HEK293 (cell line): Measurements from ENCODE around the gene CD109.
A peak's percentile ranks its signal among the peaks of the same experiment; 100 is the strongest.

Source experiments
- BCL6B ChIP-seq: fragments of 450-650 bp; formaldehyde crosslinking; IDR thresholded peaks from 2 replicates; pipeline ENCODE4 v1.5.1; 2017; ENCODE audit warnings: missing biosample characterization, missing genetic modification characterization
- CTCF ChIP-seq: fragments of 450-650 bp; formaldehyde crosslinking; IDR thresholded peaks from 2 replicates; pipeline ENCODE4 v1.5.1; 2016; ENCODE audit warnings: missing biosample characterization, missing genetic modification characterization
- FEZF1 ChIP-seq: fragments of 450-650 bp; formaldehyde crosslinking; IDR thresholded peaks from 2 replicates; pipeline ENCODE4 v1.5.1; 2016; ENCODE audit warnings: missing biosample characterization, missing genetic modification characterization
- GLIS1 ChIP-seq: fragments of 450-650 bp; formaldehyde crosslinking; IDR thresholded peaks from 2 replicates; pipeline ENCODE4 v1.5.1; 2016; ENCODE audit warnings: missing biosample characterization, missing genetic modification characterization
- IKZF3 ChIP-seq: fragments of 450-650 bp; IDR thresholded peaks from 2 replicates; pipeline ENCODE4 v1.5.0; 2018; ENCODE audit warnings: missing biosample characterization, mild to moderate bottlenecking, missing genetic modification characterization, moderate library complexity
- KLF16 ChIP-seq: fragments of 450-650 bp; formaldehyde crosslinking; IDR thresholded peaks from 2 replicates; pipeline ENCODE4 v1.5.1; 2017; ENCODE audit warnings: missing biosample characterization, missing genetic modification characterization
- PRDM4 ChIP-seq: fragments of 450-650 bp; formaldehyde crosslinking; IDR thresholded peaks from 2 replicates; pipeline ENCODE4 v1.5.1; 2017; ENCODE audit warnings: missing biosample characterization, missing genetic modification characterization
- TCF7L2 ChIP-seq: IDR thresholded peaks from 2 replicates; pipeline ENCODE4 v1.6.1; 2011; ENCODE audit warnings: low read depth, mild to moderate bottlenecking, inconsistent platforms, low read length, moderate library complexity, borderline replicate concordance
- ZBTB8A ChIP-seq: fragments of 450-650 bp; formaldehyde crosslinking; IDR thresholded peaks from 2 replicates; pipeline ENCODE4 v1.5.1; 2016; ENCODE audit warnings: missing biosample characterization, missing genetic modification characterization
- ZFP37 ChIP-seq: fragments of 450-650 bp; formaldehyde crosslinking; IDR thresholded peaks from 2 replicates; pipeline ENCODE4 v1.5.1; 2016; ENCODE audit warnings: missing biosample characterization, missing genetic modification characterization
- ZFP69B ChIP-seq: fragments of 450-650 bp; formaldehyde crosslinking; IDR thresholded peaks from 2 replicates; pipeline ENCODE4 v1.5.1; 2016; ENCODE audit warnings: missing biosample characterization, missing genetic modification characterization
- ZNF10 ChIP-seq: fragments of 450-650 bp; formaldehyde crosslinking; IDR thresholded peaks from 2 replicates; pipeline ENCODE4 v1.5.1; 2017; ENCODE audit warnings: missing biosample characterization, missing genetic modification characterization
- ZNF157 ChIP-seq: fragments of 450-650 bp; formaldehyde crosslinking; IDR thresholded peaks from 2 replicates; pipeline ENCODE4 v1.5.1; 2016; ENCODE audit warnings: missing biosample characterization, missing genetic modification characterization
- ZNF239 ChIP-seq: fragments of 450-650 bp; formaldehyde crosslinking; IDR thresholded peaks from 2 replicates; pipeline ENCODE4 v1.5.1; 2016; ENCODE audit warnings: missing biosample characterization, missing genetic modification characterization
- ZNF398 ChIP-seq: fragments of 450-650 bp; formaldehyde crosslinking; IDR thresholded peaks from 2 replicates; pipeline ENCODE4 v1.5.1; 2017; ENCODE audit warnings: missing biosample characterization, missing genetic modification characterization
- ZNF433 ChIP-seq: fragments of 450-650 bp; formaldehyde crosslinking; IDR thresholded peaks from 2 replicates; pipeline ENCODE4 v1.5.1; 2016; ENCODE audit warnings: missing biosample characterization, missing genetic modification characterization, low read depth
- ZNF514 ChIP-seq: fragments of 450-650 bp; formaldehyde crosslinking; IDR thresholded peaks from 2 replicates; pipeline ENCODE4 v1.5.1; 2016; ENCODE audit warnings: missing biosample characterization, missing genetic modification characterization
- ZNF518A ChIP-seq: fragments of 450-650 bp; formaldehyde crosslinking; conservative IDR thresholded peaks from 2 replicates; pipeline ENCODE4 v1.5.1; 2016; ENCODE audit warnings: low read depth, missing biosample characterization, missing genetic modification characterization
- ZNF549 ChIP-seq: fragments of 450-650 bp; IDR thresholded peaks from 2 replicates; pipeline ENCODE4 v1.5.1; 2018; ENCODE audit warnings: missing biosample characterization, missing genetic modification characterization, mild to moderate bottlenecking, inconsistent platforms, moderate library complexity
- ZNF561 ChIP-seq: fragments of 450-650 bp; IDR thresholded peaks from 2 replicates; pipeline ENCODE4 v1.5.1; 2018; ENCODE audit warnings: missing biosample characterization, missing genetic modification characterization, borderline replicate concordance
- ZNF645 ChIP-seq: fragments of 450-650 bp; formaldehyde crosslinking; IDR thresholded peaks from 2 replicates; pipeline ENCODE4; 2016; ENCODE audit warnings: missing biosample characterization, missing genetic modification characterization
- ZNF660 ChIP-seq: fragments of 450-650 bp; IDR thresholded peaks from 2 replicates; pipeline ENCODE4 v1.5.1; 2018; ENCODE audit warnings: missing biosample characterization, mild to moderate bottlenecking, missing genetic modification characterization
- ZNF792 ChIP-seq: fragments of 450-650 bp; formaldehyde crosslinking; IDR thresholded peaks from 2 replicates; pipeline ENCODE4 v1.5.1; 2016; ENCODE audit warnings: missing biosample characterization, missing genetic modification characterization
- ZNF843 ChIP-seq: fragments of 450-650 bp; formaldehyde crosslinking; IDR thresholded peaks from 2 replicates; pipeline ENCODE4 v1.5.1; 2016; ENCODE audit warnings: missing biosample characterization, missing genetic modification characterization

CD109 gene

GRCh38 chr6:73653571-73654424 lies 42.2 kb upstream of the CD109 start, which contains the start of gene SLC17A5 (continued):
- peak; percentile 92 for TF ChIP-seq ZNF398 (tag by site-specific recombination)
- TF ChIP-seq IKZF3 (tag by site-specific recombination): peak; percentile 95
- peak; percentile 81 for TF ChIP-seq ZNF660
- TF ChIP-seq ZNF10 (tag by site-specific recombination): no peak
- no peak for TF ChIP-seq ZNF549 (tag by site-specific recombination)
- no peak for TF ChIP-seq CTCF (tag by site-specific recombination)
- TF ChIP-seq ZFP69B: peak; percentile 59; the same call in 1 of the 2 replicates
- no peak for TF ChIP-seq ZNF433
- no peak for TF ChIP-seq BCL6B (tag by site-specific recombination)
- TF ChIP-seq ZNF518A (tag by site-specific recombination): no peak; the same call in 1 of the 2 replicates
- peak; percentile 76 for TF ChIP-seq ZBTB8A (tag by site-specific recombination)
- TF ChIP-seq ZNF645 (tag by site-specific recombination): no peak
- TF ChIP-seq GLIS1 (tag by site-specific recombination): no peak
- no peak for TF ChIP-seq PRDM4 (tag by site-specific recombination)
- no peak for TF ChIP-seq TCF7L2
- peak; percentile 64; the same call in 1 of the 2 replicates for TF ChIP-seq ZFP37
- TF ChIP-seq FEZF1 (tag by site-specific recombination): no peak
- 0 out of 2 replicates have a peak, but pooled peaks have one; percentile 65 for TF ChIP-seq ZNF561 (tag by site-specific recombination)
- peak; percentile 51 for TF ChIP-seq KLF16 (tag by site-specific recombination)
- TF ChIP-seq ZNF514 (tag by site-specific recombination): no peak
- no peak; the same call in 1 of the 2 replicates for TF ChIP-seq ZNF843
- TF ChIP-seq ZNF792 (tag by site-specific recombination): no peak
- TF ChIP-seq ZNF239: no peak
- no peak for TF ChIP-seq ZNF157 (tag by site-specific recombination)
